ELF-1 (cell line): Measurements from ENCODE around the gene BRD9.
"Not testable (repeated sequence)": the region's sequence is repeated elsewhere in the genome, so short reads cannot be mapped to it uniquely, and the experiment has no call there.

Source experiments
- DNase-seq: peaks from one replicate; pipeline ENCODE4 v3.0.0-alpha.2; 2016; ENCODE audit warnings: low read depth, low spot score

The BRD9 gene

DNA sequence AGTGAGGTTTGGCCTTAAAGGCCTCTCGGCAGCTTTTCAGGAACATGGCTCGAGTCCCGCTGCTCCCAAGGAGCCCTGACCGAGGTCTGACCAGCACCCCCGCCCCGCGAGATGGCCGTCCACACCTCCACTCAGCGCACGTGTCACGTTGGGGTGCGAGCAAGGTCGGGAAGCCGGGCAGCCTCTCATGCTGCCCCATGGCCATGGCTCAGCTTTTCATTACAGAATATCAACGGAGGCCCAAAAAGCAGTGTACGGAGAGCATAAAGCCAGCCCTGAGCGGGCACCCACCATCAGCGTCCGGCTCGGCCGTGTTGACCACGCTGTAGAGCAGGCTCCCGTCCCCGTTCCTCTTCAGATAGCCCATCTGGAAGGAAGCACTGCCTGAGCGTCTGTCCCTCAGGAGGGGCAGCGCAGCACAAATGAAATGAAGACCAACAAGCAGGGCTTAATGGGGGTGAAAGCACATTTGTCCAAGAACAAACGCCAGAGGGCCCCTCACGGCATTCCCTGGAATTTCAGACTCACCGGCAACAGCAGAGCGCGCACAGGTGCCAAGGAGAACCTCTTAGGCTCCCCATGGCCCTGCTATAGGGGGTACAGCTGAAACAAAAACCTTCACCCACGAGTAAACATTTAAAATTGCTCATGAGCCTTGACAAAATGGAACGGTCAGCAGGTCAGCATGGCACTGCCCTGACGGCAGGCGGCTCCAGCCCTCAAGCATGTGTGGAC lies 11.6 kb downstream of the BRD9 start:
- DNase-seq = no peak

DNA sequence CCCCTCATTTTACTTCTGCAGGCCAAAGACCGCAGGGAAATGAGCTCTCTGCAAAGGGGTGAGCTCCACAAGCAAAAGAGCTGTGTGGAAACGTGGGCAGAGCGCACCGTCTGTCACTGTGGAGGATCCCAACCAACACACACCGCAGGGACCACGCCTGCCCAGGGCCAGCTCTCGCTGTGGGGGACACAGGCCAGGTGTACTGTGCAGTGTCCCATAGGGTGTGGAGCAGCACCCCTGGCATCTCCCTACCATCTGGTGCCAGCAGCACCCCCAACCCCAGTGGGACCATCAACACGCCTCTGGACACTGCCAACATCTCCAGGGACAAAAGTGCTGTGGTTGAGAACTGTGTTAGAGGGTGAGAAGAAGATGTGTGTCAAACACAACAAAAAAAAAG lies 13.9 kb downstream of the BRD9 start:
- not testable (repeated sequence) for DNase-seq

GRCh38 chr5:878125-878524 lies 14.5 kb downstream of the BRD9 start:
- DNase-seq = no peak

DNA sequence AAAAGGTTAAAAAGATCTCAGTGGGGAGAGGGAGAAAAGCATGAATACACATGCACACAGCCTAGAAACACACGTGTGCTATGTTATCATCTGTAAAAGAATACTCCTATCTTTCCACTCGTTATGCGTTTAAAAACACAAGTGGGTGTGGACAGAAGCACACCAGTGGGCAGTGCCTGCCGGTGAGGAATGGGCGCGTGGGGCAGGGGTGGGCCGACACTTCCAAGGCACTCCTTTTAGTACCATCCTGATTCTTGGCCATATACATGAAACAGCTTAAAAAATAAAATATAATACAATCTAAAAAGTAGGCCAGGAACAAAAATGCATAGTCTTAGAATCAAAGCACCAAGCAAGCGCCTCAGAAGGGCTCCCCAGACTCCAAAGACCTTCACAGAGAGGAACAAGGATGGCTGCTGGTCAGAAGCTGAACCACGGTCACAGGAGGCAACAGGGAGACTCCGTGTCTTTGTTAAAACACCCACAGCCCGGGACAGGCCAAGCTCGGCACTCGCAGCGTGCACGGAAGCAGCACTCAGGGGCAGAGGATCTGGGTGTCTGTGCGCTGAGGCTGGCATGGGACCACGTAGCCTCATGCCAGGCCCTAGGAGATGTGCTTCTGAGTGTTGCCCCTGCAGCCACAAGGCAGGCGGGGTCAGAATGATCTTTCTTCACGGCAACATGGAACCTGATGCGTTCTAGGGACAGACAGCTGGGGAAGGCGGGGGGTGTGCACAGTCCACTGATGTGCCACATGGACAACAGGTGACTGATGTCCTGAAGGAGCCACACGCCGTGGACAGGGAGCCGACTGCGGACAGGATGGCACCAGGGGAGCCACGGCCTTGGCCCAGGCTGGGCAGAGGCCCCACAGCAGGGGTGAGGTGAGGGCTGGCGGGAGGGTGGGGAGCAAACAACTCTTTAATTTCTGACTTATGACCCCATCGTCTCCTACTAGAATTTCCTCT lies 15.9 kb downstream of the BRD9 start:
- no peak for DNase-seq

GRCh38 chr5:875931-876330 lies 16.7 kb downstream of the BRD9 start:
- DNase-seq = no peak

DNA sequence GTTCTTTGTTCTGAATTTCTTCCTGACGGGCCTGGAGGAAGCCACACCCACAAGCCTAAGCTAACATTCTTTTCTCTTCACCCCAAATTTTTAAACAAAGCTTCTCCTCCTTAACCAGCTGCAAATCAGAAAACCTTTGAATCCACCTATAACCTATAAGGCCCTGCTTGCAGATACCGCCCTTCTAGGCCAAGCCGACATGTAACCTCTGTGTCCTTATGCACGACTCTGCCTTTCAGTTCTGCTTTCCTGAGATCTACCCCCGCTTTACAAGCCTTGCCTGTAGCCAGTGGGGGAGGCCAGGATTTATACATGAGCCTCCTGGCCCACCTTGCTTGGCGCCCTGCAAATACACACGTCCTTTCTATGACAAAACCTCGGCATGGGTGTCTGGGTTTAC lies 19.3 kb downstream of the BRD9 start:
- DNase-seq = no peak

GRCh38 chr5:872301-872700 lies 20.3 kb downstream of the BRD9 start:
- DNase-seq = no peak

GRCh38 chr5:871596-872298 lies 20.9 kb downstream of the BRD9 start:
- DNase-seq = no peak

- DNase-seq = no peak
Measured at GRCh38 chr5:870956-871355, 21.6 kb downstream of the BRD9 start.

DNA sequence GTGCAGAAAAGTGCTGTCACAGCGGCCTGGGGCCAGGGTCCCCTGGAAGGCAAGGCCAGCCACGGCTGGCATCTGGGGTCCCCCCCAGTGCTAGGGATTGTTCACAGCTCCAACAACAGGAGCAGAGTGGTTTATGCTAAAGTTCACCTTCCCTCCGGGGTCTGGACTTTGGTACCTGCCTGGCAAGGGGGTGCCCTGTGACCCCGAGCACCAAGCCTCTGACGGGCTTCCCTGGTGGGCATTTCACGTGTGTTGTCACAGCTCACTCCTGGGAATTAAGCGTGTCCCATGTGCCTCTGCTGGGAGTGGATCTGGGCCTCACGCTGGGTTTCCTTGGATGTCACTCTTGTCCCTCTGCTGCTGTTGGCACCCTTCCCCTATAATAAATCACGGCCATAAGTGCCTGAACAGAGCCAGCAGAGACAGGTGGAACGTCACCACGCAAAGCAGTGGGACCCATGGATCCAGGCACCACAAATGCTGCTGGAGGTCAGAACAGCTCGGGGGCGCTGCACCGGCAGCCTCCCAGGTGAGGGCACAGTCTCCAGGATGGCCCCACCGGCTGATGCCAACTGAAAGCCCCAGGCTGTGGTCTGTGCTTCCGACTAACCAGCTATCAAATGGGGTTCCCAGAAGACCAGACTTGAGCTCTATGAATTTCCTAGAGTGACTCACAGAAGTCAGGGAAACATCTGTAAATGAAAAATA lies 24.0 kb downstream of the BRD9 start:
- DNase-seq = no peak

DNA sequence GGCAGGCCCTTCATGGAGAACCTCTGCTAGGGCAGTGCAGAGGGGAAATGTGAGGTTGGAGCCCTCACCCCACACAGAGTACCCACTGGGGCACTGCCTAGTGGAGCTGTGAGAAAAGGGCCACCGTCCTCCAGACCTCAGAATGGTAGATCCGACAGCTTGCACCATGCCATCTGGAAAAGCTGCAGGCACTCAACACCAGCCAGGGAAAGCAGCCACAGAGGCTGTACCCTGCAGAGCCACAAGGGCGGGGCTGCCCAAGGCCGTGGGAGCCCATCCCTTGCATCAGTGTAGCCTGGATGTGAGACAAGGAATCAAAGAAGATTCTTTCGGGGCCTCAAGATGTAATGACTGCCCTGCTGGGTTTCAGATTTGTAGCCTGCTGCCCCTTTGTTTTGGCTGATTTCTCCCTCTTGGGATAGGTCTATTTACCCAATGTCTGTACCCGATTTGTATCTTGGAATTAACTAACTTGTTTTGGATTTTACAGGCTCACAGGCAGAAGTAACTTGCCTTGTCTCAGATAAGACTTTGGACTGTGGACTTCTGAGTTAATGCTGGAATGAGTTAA lies 25.2 kb downstream of the BRD9 start:
- DNase-seq = no peak

GRCh38 chr5:865771-866170 lies 26.8 kb downstream of the BRD9 start:
- DNase-seq = no peak

- DNase-seq = no peak
Measured at GRCh38 chr5:865168-865521, 27.5 kb downstream of the BRD9 start.

- no peak for DNase-seq
Measured at GRCh38 chr5:864492-865167, 28.0 kb downstream of the BRD9 start.

DNA sequence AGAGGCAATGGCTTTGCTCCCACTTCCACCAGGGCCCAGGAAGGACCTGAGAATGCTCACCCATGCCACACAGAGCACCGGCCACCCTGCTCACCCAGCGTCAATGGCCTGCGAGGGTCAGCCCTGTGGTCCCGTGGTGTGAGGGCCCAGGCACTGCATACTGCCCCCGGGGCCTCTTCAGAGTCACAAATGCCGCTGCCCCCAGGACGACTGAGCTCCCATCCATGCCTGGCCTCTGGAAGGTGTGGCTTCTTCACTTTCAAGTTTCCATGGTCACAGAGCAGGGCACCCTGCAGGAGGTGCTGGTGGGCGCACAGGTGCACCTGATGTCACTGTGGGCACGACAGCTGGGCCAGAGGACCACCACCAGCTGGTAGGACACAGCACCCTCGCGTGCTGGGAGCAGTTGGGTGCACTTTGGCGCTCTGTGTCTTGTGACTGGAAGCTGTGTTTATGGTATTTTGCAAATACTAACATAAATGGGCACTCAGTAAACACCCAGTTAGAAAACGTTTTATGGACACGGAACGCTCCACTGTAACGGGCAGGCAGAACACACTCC lies 29.3 kb downstream of the BRD9 start:
- no peak for DNase-seq

GRCh38 chr5:862367-863243 lies 30.0 kb downstream of the BRD9 start:
- DNase-seq = no peak

- no peak for DNase-seq
Measured at GRCh38 chr5:861442-862366, 30.9 kb downstream of the BRD9 start.

DNA sequence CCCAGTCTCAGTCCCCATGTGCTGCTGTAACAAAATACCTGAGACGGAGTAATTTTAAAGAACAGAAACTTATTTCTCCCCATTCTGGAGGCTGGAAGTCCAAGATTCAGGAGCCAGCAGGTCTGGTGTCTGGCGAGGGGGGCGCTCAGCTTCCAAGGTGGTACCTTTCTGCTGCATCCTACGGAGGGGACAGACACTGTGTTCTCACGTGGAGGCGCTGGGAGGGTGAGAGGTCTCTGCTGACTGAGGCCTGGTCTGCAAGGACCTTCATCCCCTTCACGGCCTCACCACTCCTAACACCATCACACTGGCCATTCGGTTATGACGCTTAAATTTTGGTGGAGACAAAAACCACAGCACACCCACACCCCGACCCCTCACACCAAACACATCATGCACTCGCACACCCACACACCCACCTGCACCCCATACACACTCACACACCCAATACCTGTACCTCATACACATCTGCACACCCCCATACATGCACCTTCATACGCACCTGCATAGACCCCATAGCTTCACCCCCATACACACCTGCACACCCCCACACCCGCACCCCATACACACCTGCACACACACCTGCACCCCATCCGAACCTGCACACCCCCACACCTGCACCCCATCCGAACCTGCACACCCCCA lies 32.0 kb downstream of the BRD9 start:
- no peak for DNase-seq
